Measurements from ENCODE around the gene PTPN5.

PTPN5 gene

DNA sequence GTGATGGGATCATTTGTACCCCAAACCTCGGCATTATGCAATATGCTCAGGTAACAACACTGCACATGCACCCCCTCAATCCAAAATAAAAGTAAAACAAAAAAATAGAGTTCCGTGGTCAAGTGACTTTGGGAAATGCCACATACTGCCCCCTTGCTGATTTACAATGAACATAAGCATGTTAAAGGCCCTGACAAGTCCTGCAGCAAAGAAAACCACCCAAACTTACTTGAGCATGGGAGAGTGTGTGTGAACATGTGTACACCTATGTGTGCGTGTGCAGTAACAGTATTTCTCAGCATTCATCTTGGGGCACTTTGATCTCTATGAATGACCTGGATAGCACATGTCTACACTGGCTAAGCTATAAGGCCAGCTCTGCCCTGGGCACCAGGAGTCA, 49.8 kb downstream of the PTPN5 start:
- Histone ChIP-seq H3K36me3 (ENCODE audit: insufficient read depth, low read length) (no peaks in the 10 kb centered on the region), H3K9me3 (ENCODE audit: low read depth, low read length) (no peaks in the 10 kb centered on the region), H3K9ac (ENCODE audit: insufficient read length) (no peak overlapping the region), H3K4me3 (no peak overlapping the region), H3K27ac (no peak overlapping the region)
- no peak for TF ChIP-seq FOXP2 (optimal IDR thresholded peaks at IDR 0.05; ENCODE audit: control extremely low read depth, extremely low read length, insufficient read depth)
- no peak for TF ChIP-seq POLR2AphosphoS5 (IDR thresholded peaks at IDR 0.05; ENCODE audit: borderline replicate concordance, low read depth, low read length)
- no peak for TF ChIP-seq EZH2 (IDR thresholded peaks at IDR 0.05)
- no peak for DNase-seq (ENCODE audit: low read depth, low spot score)

DNA sequence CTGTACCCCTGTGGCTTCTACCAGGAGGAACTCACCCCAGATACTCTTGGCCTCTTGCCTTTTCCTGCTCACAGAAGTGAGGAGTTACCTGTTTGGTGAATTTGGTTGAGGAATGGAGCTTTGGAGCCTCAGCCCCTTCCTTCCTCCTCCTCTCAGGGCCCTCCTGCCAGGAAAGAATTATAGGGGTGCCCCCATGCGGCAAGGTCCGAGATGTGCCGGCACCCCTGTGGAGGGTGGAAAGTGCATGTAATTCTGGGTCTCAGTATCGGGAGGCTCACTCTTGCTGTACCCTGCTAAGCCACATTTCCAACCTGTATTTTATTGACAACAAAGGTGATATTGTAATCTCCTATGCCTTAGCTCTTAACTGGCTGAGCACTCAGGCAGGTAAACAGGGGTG, 51.9 kb downstream of the PTPN5 start:
- Histone ChIP-seq H3K9me3 (ENCODE audit: low read depth, low read length) (no peaks in the 10 kb centered on the region), H3K4me3 (no peak overlapping the region), H3K36me3 (ENCODE audit: insufficient read depth, low read length) (no peaks in the 10 kb centered on the region), H3K9ac (ENCODE audit: insufficient read length) (no peak overlapping the region), H3K27ac (no peak overlapping the region)
- TF ChIP-seq FOXP2 (optimal IDR thresholded peaks at IDR 0.05; ENCODE audit: control extremely low read depth, extremely low read length, insufficient read depth) (no peak), EZH2 (IDR thresholded peaks at IDR 0.05) (no peak), POLR2AphosphoS5 (IDR thresholded peaks at IDR 0.05; ENCODE audit: borderline replicate concordance, low read depth, low read length) (no peak)
- DNase-seq (ENCODE audit: low read depth, low spot score) = no peak

DNA sequence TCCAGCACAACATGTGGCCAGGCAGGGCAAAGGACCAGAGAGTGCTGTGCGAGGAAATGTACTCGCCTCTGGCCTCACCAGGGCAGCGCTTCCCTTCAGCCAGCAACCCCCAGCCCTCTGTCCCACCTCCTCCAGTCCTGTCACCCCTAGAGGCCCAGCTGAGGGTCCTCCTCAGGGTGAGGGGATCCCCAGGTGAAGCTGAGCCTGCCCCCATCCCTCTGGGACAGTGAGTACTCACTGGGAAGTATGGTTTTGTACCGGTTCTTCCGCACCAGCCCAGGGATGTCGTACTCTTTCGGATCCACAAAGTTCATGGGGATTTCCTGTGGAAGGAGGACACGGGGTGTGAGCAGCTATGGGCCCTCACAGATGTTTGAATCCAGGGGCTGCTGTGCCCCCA, 54.0 kb downstream of the PTPN5 start:
- no peak overlapping the region for H3K27ac ChIP-seq
- H3K9me3 ChIP-seq (ENCODE audit: low read depth, low read length) = no peaks in the 10 kb centered on the region
- no peak for TF ChIP-seq EZH2 (IDR thresholded peaks at IDR 0.05)
- TF ChIP-seq FOXP2 (optimal IDR thresholded peaks at IDR 0.05; ENCODE audit: control extremely low read depth, extremely low read length, insufficient read depth) = no peak
- TF ChIP-seq POLR2AphosphoS5 (IDR thresholded peaks at IDR 0.05; ENCODE audit: borderline replicate concordance, low read depth, low read length) = no peak
- DNase-seq (ENCODE audit: low read depth, low spot score) = no peak
- no peak overlapping the region for H3K4me3 ChIP-seq
- H3K9ac ChIP-seq (ENCODE audit: insufficient read length) = no peak overlapping the region
- no peaks in the 10 kb centered on the region for H3K36me3 ChIP-seq (ENCODE audit: insufficient read depth, low read length)

DNA sequence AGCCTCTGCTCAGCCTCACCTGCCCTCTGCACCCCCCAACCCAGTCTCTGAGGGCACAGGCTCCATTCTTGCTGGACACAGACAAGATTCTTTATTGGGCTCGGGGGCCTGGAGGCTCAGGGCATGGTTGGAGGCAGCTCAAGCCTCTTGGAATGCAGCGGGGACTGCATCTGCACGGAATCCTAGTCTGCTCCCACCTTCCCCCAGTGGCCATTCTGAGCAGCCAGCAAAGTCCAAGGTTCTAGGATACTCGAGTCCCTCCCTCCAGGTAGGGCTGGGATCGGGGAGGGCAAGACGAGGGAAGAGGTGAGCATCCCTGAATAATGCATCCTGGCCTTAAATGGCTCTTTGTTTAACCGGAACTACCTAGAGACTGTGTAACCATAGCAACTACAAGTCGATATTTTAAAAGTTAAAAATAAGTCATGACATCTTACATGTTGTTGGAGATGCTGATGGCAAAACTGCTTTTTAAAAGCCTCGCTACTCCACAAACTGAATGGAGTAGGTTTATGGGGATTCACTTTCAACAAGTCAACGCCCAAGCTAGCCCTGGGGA, 54.9 kb downstream of the PTPN5 start:
- no peak overlapping the region for H3K9ac ChIP-seq (ENCODE audit: insufficient read length)
- DNase-seq (ENCODE audit: low read depth, low spot score) = no peak
- H3K27ac ChIP-seq = no peak overlapping the region
- no peak for TF ChIP-seq EZH2 (IDR thresholded peaks at IDR 0.05)
- no peak for TF ChIP-seq FOXP2 (optimal IDR thresholded peaks at IDR 0.05; ENCODE audit: control extremely low read depth, extremely low read length, insufficient read depth)
- no peak for TF ChIP-seq POLR2AphosphoS5 (IDR thresholded peaks at IDR 0.05; ENCODE audit: borderline replicate concordance, low read depth, low read length)
- no peak overlapping the region for H3K4me3 ChIP-seq
- no peaks in the 10 kb centered on the region for H3K9me3 ChIP-seq (ENCODE audit: low read depth, low read length)
- H3K36me3 ChIP-seq (ENCODE audit: insufficient read depth, low read length) = no peaks in the 10 kb centered on the region

DNA sequence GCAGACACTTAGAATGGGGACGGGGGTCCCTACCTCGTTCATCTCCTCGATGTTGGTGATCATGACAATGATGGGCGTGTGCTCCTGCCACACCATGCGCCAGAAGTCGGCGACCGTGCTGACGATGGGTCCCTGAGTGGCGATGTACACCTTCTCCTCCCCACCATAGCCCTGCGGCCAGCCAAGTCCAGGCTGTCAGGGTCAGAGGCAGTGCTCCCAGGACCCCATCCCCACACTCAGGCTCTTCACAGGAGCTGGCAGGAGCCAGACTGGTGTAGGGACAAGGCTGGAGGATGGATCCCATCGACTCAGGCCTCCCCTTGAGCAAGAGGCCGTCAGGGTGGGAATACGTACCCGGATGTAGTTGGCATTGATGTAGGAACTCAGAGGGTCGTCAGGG, 58.4 kb downstream of the PTPN5 start:
- no peak overlapping the region for H3K9ac ChIP-seq (ENCODE audit: insufficient read length)
- TF ChIP-seq EZH2 (IDR thresholded peaks at IDR 0.05) (no peak), FOXP2 (optimal IDR thresholded peaks at IDR 0.05; ENCODE audit: control extremely low read depth, extremely low read length, insufficient read depth) (no peak), POLR2AphosphoS5 (IDR thresholded peaks at IDR 0.05; ENCODE audit: borderline replicate concordance, low read depth, low read length) (no peak)
- H3K27ac ChIP-seq = no peak overlapping the region
- DNase-seq (ENCODE audit: low read depth, low spot score) = no peak
- H3K9me3 ChIP-seq (ENCODE audit: low read depth, low read length) = no peaks in the 10 kb centered on the region
- H3K36me3 ChIP-seq (ENCODE audit: insufficient read depth, low read length) = no peaks in the 10 kb centered on the region
- no peak overlapping the region for H3K4me3 ChIP-seq

DNA sequence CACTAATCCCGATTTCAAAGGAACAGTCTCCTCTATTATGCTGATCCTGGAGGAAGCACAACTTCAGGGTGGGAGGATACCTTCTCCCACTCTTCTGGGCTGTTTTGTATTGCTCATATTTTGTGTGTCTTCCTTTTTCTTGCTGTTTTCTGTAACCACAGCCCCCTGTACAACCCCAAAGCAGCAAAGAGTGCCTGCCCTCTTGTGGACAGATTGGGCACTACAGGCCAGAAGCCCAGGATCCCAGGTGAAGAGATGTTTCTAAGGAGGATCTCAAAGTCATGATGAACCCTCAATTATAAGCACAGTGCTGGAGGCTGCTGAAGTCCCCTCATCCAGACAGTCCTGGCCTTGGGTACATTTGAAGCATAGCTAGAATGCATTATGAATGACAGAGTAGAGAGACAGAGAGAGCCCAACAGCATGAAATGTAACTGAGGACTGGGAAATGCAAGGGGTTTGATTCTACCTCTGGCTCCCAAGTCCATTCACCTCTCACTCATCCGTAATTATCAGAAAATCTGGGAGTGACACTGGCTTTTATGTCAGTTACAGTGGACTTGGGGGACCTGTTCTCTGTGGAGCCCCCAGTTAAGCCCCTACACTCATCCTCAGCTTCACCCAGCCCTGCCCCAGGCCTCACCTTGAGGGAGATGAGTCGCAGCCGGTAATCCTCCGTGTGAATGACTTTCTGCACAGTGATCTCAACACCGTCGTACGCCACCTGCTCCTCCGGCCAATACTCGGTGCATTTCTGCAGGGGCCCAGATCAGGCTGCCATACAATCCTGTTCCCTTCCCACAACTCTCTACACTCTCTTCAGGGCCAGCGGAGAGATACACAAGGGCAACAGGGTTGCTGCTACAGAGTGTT, 59.4 kb downstream of the PTPN5 start:
- no peak for DNase-seq (ENCODE audit: low read depth, low spot score)
- TF ChIP-seq EZH2 (IDR thresholded peaks at IDR 0.05) = no peak
- TF ChIP-seq FOXP2 (optimal IDR thresholded peaks at IDR 0.05; ENCODE audit: control extremely low read depth, extremely low read length, insufficient read depth) = no peak
- TF ChIP-seq POLR2AphosphoS5 (IDR thresholded peaks at IDR 0.05; ENCODE audit: borderline replicate concordance, low read depth, low read length) = no peak
- H3K9ac ChIP-seq (ENCODE audit: insufficient read length) = no peak overlapping the region
- no peaks in the 10 kb centered on the region for H3K9me3 ChIP-seq (ENCODE audit: low read depth, low read length)
- H3K36me3 ChIP-seq (ENCODE audit: insufficient read depth, low read length) = no peaks in the 10 kb centered on the region
- no peak overlapping the region for H3K4me3 ChIP-seq
- H3K27ac ChIP-seq = no peak overlapping the region

DNA sequence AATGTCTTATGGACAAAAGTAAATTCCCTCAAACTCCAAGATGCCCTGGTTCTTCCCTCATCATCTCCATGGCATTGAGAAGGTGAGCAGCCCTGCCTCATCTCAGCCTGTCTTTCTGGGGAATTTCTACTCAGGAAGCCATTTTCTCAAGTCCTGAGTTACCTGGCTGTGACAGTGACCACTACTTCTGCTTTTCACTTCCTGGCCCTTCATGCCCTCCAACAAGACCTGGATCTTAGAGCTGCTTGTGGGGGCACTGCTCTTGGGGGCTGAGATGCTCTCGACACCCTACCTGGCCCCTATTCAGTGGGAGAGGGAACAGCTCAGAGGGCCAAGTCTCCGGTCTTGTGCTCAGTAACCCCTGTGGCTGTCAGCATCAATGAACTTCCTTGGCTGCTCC, 60.2 kb downstream of the PTPN5 start:
- no peak for DNase-seq (ENCODE audit: low read depth, low spot score)
- no peak for TF ChIP-seq FOXP2 (optimal IDR thresholded peaks at IDR 0.05; ENCODE audit: control extremely low read depth, extremely low read length, insufficient read depth)
- no peak for TF ChIP-seq POLR2AphosphoS5 (IDR thresholded peaks at IDR 0.05; ENCODE audit: borderline replicate concordance, low read depth, low read length)
- no peak for TF ChIP-seq EZH2 (IDR thresholded peaks at IDR 0.05)
- no peaks in the 10 kb centered on the region for H3K36me3 ChIP-seq (ENCODE audit: insufficient read depth, low read length)
- H3K27ac ChIP-seq = no peak overlapping the region
- H3K4me3 ChIP-seq = no peak overlapping the region
- no peak overlapping the region for H3K9ac ChIP-seq (ENCODE audit: insufficient read length)
- H3K9me3 ChIP-seq (ENCODE audit: low read depth, low read length) = no peaks in the 10 kb centered on the region

DNA sequence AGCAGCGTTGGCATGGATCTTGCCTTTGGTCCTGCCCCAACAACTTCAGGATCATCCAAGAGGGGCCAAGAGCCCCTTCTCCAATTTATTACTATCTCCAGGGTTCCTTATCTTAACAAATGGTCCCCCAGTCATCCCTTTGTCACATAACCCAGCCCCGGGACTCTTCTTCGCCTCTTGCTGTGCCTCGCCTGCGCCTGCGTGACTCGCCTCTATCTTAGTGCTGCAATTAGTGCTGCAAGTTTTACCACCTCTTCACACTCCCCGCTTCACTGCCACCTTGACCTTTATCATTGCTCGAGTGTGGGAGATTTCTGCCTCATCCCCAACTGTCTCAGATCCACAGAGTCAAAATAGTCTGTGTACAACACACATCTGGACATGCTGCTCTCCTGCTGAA, 61.6 kb downstream of the PTPN5 start:
- no peak overlapping the region for H3K9ac ChIP-seq (ENCODE audit: insufficient read length)
- no peak overlapping the region for H3K4me3 ChIP-seq
- TF ChIP-seq FOXP2 (optimal IDR thresholded peaks at IDR 0.05; ENCODE audit: control extremely low read depth, extremely low read length, insufficient read depth) (no peak), POLR2AphosphoS5 (IDR thresholded peaks at IDR 0.05; ENCODE audit: borderline replicate concordance, low read depth, low read length) (no peak), EZH2 (IDR thresholded peaks at IDR 0.05) (no peak)
- no peak for DNase-seq (ENCODE audit: low read depth, low spot score)
- H3K9me3 ChIP-seq (ENCODE audit: low read depth, low read length) = no peaks in the 10 kb centered on the region
- H3K27ac ChIP-seq = no peak overlapping the region
- H3K36me3 ChIP-seq (ENCODE audit: insufficient read depth, low read length) = no peaks in the 10 kb centered on the region
